NOMO-1 treated with dmso at 0.1 percent for 144 hours (cell line): ENCODE results near the gene CFAP58.

Source experiments
- DNase-seq: peaks from one replicate; lab custom pipeline; 2025; ENCODE audit not compliant: unreplicated experiment; lab: John Stamatoyannopoulos, UW

Gene CFAP58

DNA sequence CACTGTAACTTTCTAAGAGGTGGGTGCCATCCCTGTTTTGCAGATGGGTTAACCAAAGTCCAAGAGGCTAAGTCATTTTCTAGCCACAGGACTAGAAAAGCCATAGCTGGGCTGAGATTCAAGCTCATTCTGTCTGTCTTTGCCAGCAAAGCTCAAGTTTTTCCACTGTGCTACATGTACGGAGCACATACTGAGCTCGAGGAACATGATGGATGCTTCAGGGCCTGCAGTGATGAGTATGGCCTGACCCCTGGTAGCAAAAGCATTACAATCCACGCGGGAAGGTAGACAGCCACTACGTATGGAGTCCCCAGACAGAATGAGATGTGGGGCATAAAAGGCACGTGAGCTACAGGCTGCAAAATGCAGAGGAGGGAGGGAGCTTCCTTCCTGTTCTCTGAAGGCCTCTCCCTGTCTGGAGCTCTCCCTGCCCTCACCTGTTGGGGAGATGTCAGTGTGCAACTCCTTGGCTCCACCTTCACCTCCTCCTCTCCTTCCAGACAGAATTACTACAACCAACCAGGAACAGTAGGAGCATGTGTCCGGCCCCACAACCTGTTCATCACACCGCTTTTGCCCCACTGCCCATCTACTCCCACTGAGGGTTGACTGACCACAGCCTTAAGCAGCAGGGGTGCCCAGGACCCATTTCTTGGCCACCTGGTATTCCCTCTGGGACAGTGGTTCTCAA lies 31.8 kb upstream of the CFAP58 start:
- no peak for DNase-seq

DNA sequence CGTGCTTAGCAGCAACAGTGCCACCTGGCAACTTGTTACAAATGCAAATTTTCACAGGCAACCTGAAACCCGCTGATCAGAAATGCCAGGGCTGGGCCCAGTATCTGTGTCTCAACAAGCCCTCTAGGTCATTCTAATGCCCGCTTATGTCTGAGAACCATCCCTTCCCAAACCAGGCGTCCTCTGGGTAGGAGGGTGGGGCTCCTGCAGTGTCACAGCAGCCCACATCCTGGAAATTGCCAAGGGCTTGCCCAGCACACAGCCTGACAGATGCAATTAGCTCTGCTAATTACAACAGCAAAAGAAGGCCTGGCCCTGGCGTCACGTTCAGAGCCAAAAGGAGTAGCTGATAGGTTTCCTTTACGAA lies 31.2 kb upstream of the CFAP58 start:
- DNase-seq, result peak; percentile 68

DNA sequence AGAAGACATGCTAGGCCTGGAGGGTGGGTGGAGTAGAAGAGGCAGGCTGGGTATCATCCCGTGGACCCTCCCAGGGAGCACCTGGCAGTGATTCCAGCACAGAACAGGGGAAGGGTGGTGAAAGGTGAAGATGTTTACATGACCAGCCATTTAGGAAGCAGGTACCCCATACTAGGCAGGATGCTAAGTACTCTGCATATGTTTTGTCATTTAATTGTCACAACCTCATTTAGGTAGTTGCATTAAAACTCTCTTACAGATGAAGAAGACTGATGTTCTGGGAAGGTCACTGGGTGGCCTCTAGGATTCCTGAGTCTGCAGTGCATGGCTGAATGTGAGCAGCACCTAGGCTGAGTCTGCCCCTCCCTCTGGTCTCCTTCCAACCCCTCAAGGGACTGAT lies 30.5 kb upstream of the CFAP58 start:
- no peak for DNase-seq

DNA sequence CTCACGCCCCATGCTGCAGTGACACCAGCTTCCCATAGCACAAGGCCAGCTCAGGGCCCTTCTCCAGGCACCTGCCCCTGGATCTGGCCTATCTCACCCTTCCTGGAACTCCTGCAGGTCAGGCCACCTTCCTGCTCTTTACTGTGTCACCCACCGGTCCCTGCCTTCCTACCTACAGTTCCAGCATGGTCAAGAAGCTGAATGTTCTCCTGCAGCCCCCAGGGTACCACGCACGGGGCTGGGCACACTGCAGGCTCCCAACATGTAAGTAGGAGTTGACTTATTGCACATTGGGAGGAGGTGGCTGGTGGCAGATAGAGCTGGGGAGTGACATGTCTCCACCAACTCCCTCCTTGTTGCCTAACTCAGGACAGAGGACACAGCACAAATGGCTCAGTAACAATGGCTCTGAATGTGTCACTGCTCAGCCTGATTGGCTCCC lies 29.9 kb upstream of the CFAP58 start:
- DNase-seq, result no peak

DNA sequence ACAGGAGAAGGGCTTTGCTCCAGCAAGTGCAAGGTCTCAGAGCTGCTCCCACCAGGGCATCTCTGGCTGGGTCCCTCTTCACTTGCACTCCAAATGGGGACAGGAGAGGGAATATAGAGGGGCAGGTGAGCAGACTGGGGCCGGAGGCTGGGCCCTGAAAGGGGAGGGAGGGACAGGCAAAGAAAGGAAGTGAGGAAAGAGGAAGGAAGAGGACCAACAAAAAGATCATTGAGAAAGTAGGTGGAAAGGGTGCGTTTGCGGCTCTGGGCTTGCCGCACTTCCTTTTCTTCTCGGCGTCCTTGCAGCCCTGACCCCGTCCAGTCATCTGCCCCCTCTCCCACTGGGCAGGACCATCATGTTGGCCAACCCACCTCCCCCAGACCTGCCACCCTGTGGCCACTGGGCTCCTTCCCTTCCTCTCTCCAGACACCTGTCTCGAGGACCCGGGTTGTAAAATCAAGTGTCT lies 29.4 kb upstream of the CFAP58 start:
- DNase-seq, result peak; percentile 88

DNA sequence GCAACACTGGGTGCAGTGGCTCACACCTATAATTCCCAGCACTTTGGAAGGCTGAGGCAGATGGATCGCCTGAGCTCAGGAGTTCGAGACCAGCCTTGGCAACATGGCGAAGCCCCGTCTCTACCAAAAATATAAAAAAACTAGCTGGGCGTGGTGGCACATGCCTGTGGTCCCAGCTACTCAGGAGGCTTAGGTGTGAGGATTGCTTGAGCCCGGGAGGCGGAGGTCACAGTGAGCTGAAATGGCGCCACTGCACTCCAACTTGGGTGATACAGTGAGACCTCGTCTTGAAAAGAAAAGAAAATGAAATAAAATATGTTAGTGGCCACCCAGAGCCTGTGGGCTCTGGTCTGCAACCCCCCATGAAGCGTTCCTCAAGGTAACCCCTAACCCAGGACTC lies 28.7 kb upstream of the CFAP58 start:
- DNase-seq, result no peak

DNA sequence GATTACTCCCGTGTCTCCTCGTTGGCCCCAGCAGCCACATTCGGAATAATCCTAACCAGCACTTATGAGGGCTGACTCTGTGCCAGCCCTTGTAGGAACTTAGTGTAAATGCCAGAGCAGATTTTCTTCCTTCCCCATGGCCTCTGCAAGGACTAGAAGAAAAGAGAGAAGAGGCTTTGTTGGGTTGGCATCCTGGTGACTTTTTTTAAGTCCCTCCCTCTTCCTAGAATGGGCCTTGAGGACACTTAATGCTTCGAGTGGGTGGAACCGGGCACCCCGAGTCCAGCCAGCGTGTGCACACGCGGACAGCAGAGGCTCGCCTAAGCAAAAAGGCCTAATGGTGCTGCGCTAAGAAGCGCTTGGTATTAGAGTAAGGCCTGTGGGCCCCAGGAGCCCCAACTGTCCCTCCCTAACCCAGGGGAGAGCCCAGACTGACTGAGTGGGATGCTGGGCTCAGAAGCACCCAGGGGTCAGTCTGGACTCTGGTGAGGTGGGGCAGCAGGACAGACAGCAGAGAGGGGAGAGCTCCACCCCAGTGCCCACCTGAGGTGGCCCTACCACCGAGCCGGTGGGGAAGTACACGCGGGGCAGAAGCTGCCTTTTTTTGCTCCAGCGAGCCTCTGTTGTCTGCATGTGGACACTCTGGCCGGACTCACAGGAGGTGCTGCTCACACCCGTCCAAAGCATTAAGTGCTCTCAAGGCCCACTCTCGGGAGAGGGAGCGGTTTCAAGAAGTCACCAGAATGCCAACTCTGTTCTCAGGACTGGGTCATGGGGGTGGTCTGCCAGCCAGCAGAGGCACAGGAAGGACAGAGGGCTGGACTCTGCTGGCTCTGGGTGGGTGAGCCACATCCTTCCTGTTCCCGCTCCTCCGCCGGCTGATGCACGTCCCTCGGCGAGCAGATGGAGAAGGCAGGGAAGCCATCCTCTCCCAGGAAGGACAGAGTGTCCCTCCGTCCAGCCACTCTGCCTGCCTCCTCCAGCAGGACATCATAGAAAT lies 27.9 kb upstream of the CFAP58 start:
- no peak for DNase-seq

DNA sequence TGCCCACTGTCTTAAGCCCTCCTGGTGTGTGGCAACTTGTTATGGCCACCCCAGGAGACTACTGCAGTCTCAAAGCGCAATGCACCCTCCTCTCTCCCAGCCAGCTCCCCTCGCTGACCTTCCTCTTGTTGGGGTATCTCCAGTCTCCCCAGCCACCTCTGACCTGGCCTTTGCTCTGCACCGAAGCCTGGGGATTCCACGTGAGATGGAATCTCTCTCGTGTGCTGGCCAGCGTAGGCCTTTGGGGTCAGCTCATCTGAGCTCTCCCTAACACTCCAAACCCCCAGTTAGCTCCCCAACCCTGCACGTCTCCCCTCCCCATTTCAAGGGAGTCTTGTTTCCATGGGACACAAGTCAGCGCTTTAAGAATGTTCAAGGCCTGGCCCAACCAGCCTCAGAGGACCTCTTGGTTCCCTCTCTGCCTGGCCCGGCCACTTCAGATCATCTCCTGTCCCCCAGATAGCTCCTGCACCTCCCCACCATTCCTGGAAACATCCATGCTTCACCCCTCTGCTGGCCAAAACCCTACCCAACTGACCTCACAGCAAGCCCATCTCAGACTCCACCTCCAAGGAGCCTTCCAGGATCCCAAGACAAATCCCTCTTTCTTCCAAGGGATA lies 26.5 kb upstream of the CFAP58 start:
- no peak for DNase-seq

DNA sequence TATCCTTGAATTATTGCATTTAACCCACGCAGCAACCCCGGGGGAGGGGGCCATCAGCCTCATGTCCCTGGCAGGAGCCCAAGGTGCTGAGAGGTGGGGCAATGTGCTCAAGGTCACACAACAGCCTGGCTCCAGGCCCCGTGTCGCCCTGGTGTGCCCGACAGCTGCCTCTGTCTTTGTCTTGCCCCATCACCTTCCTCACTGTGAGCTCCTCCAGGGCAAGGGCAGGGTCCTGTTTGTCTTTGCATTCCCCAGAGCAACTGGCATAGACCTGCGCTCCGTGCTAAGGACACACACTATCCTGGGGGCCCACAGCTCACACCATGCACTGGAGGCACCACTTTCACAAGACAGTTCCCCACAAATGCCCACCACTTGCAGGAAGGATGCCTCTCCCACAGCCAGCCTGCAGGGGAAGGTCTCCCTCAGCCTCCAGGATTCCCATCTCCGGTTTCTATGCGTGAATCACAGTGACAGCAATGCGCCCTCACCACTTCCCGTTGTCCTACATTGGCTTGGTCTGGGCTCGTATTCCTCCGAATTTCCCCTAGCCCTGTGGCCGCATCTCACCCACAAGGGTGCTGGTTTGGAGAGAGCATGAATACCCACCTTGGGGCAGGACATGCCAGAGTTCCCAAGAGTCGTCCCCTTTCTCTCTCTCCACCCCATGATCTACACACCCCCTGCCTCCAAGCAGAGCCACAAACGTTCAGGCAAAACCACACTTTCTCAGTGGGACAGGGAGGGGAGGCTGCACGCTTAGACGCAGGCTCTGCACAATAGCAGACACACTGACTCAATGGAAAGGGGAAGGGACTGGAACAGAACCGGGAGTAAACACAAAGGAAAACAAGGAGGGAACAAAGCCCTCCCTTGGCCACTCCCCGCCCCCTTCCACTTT lies 25.6 kb upstream of the CFAP58 start:
- DNase-seq, result no peak

DNA sequence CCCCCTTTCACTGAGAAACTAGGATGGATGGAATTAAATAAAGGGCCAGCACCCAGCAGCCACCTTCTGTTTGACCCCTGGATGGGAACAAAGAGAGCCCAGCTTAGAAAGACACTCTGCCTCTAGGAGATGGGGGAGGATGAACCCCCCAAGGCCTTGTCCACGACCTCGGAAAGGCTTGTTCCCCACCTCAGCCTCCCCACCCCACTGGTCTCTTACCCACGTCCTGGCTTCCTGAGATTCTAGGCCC lies 25.1 kb upstream of the CFAP58 start:
- no peak for DNase-seq

DNA sequence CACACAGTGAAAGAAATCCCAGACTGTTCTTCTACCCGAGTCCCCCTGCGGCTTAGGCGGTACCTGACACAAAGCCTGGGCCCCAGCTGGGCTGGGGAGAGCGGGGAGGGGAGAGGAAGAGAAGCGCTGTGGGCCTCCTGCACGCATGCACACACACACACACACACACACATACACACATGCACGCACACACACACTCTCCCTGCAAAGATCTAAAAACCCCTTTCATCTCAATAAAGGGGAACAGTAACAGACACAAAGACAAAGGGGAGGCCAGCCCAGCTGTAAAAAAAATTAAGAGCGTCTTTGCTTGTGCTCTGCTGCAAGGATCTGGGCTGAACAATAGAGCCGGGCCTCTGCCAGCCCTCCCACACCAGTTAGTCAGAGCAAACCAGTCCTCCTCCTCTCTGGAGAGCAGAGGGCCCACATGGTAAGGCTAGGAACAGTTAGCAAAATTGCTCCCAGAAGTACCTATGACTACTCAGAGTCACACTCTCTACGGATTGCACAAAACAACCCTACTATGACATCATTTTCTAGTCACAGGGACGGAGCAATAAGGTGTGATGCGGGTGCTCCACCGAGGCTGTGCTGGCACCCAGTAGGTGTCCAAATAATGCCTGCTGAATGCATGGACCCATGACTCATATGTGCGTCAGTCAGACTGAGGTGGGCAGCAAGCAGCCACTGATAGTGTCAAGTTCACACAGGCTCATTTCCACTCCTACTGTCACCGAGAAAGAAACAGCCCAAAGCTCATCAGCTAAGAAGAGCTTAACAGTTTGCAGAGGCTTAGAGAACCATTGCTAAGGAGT lies 24.5 kb upstream of the CFAP58 start:
- DNase-seq, result peak; percentile 39

DNA sequence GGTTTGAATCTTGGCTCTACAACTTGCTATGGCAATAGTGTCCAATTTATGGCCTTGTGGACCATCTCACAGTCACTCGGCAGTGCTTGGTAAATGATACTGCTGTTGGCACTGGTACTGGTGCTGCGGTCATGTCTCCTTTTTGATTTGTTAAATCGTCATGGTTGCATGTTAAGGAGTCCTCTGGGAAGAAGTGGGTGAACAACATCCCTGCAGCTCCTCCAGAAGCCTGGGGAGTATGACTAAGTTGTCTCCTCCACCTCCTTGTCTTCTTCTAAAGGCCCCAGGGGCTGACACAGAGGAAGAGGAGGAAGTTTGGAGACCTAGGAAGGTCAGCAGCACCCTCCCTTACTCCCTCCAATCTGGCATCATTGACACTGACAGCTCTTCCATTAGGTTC lies 23.9 kb upstream of the CFAP58 start:
- no peak for DNase-seq

DNA sequence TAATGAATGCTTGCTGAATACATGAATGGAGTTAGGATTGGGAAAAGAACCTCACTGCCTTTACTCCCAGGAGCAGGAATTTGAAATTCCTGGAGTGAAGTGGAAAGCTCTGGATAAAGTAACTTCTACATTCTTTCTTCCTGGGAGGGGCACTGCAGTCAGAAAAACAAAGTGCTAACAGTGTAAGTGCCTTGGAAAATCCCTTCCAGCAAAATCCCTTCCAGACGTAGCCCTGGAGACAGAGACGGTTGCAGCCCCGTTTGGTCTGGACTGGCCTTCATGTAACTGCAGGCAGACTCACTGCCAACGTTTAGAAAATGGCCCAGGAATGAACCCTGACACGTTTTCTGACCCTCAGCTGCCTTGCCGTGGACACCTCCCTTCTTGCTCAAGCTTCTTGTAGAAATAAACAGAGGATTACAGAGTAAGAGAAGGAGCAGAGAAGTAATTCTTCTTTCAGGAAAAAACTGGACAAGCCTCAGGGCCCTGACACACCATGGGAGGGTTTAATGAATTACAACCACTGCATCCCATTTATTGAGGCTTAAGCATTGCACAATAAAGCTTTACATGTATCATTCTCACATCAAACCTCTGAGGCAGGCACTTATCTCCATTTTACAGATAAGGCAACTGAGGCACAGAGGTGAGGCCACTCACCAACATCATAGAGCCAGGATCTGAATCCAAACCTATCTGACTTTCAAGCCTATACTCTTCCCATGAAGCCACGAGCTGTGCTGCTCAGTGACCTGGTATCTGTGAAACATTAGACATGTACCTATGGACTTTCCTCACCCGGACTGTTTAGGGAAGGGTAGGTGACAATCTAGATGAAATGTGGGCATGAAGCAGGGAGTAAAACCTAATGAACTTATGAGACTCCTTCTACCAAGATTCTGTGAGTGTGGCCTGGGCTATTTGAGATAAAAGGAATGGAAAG lies 23.2 kb upstream of the CFAP58 start:
- DNase-seq, result no peak

DNA sequence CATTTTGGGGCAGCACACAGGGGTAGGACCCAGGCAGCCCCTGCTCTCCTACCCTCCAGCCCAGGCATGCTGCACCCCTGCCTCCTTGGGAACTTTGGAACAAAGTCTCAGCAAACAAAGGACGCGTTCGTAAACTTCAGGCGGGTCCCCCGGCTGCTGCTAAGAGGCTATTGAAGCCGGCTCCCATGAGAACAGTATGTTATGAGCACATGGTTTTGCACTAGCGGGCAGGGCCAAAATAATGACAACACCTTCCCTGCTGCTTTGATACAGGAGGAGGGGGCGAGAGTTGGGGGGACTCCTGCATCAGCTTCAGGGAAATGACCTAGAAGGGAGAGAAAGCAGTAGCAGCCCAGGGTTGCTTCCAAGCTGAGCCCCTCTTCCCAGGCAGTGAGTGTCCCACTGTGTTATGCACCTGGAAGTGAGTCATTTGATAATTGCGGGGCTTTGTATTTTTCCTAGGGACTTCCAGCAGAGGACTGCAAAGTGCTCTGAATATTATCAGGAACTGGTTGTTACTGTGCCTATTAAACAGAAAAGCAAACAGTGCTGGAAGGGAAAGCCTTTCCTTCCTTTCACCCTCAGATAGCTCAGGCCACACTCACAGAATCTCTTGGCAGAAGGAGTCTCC lies 22.3 kb upstream of the CFAP58 start:
- no peak for DNase-seq

DNA sequence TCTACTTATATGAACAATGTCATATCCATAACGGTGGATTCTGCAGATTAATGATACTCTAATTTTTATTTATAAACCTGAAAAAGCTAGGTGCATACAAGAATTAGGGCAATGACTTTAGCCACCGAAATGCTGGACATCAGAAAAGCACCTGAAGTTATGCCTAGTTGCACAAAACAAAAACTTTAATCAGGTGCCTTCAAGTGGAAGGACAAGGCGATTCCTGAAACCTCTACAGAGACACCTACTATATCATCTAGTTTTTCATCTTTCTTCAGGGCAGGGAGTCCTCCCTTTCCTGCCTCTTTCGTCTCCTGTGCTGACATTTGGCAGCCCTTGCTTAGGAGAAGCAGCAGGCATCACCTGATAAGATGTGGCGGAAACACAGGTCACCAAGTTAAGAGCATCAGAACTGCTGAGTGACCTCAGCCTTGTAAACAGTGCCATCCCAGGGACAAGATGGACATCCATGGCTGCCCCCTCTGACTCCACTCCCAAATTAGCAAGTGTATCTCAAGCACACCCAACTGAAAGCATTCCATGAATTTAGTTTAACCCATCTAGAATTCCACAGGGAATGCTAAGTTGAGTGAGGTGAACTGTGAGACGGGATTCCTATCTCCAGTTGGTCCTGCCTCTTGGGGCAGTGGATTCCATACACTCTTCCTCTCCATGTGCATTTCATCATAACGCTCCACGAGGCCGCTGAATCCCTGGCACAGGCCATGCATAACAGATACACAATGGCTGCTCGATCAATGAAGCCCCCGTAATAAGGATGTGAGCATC lies 21.2 kb upstream of the CFAP58 start:
- no peak for DNase-seq

DNA sequence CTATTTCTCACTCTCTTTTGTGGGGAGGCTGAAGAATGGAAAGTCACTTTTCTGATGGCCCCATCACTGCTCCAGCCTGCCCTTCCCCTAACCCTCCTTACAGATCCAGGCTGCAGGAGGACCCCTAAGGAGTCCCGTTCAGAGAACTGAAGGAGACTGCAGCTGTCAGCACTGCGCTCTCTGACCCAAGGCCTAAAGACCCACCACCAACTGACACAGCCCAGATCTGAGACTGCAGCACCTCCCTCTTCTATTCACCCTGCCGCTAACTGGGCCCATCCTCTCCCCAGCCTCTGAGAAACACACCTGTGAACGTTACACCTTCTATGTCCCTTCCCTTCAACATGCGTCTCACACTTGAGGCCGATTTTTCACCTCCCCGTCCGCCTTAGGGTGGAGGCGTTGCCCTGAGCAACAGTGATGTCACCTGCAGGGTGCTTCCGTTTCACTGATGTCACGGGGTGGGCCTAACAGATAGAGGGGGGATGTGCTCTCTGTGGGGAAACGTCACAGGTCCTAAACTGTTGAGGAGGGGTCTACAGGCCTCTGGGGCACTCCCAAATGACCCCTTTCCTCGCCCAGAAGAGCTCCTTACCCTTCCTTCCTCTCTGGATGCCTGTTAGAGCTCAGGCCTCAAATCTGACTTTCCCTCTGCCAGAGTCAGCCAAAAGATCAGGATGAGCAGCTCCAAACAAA lies 20.5 kb upstream of the CFAP58 start:
- DNase-seq, result no peak

DNA sequence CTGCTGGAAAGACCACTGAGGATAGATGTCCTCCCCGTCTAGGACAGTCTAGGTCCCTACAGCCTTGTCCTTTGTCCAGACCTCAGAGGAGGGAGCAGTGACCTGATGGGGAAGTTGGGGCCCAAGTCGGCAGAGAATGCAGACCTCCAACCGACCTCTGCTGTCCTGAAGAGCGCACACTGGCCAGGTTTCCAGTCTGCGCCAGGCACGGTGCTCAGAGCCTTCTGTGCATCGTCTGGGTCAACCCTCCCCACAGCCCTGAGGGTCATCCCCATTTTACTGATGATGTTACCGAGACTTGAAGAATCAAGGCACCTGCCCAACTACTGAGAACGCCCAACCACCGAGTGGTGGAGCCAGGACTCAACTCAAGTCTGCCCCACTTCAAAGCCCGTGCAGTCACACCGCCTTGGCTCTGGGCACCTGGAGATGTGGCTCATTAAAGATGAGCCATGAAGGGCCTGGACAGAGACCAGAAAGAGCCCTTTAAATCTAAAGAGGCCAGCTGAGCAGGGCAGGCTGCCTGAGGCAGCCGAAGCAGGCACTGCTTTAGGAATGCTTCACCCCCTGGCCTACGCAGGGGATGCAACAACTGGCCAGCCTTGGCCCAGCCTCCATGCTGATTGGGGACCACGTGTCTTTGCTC lies 19.8 kb upstream of the CFAP58 start:
- DNase-seq, result no peak
